Uterus (tissue), 4 donors: Measurements from ENCODE around the gene NAA38. TPM values are rescaled to one million over a fixed set of nuclear protein-coding genes. Genes with fewer than 3 reads are reported as not detected.
A peak's percentile ranks its signal among the peaks of the same experiment; 100 is the strongest.

ENCODE experiments used
- DNase-seq, 2 donors: peaks; one replicate each; pipeline ENCODE4 v3.0.0-alpha.2; 2019 to 2020
- H3K27ac ChIP-seq, 2 donors: fragments of 200-600 bp; sonication (generic); 1 replicate in 1 of 2; 2 replicates in 1 of 2; pipeline ENCODE4 v1.5.1; 2016 to 2018
- H3K27me3 ChIP-seq, 2 donors: fragments of 200-600 bp; sonication (generic); one replicate each; pipeline ENCODE4 v1.5.1; 2018 to 2019; ENCODE audit warnings: control low read depth in 1 of 2
- H3K36me3 ChIP-seq, 2 donors: fragments of 200-600 bp; sonication (generic); one replicate each; pipeline ENCODE4 v1.5.1; 2019; ENCODE audit warnings: control low read depth in 1 of 2
- H3K4me1 ChIP-seq, 2 donors: fragments of 200-600 bp; sonication (generic); one replicate each; pipeline ENCODE4 v1.5.1; 2018 to 2019; ENCODE audit warnings: control low read depth in 1 of 2
- H3K4me3 ChIP-seq, 2 donors: fragments of 200-600 bp; sonication (generic); 1 replicate in 1 of 2; 2 replicates in 1 of 2; pipeline ENCODE4 v1.5.1; 2018 to 2019; ENCODE audit warnings: mild to moderate bottlenecking in 1 of 2
- H3K9me3 ChIP-seq, 2 donors: fragments of 200-600 bp; sonication (generic); one replicate each; pipeline ENCODE4 v1.5.1; 2019; ENCODE audit warnings: control low read depth in 1 of 2
- CTCF ChIP-seq, 4 experiments: fragments of 200-600 bp in 2 of 4; fragments of 450-650 bp in 2 of 4; sonication (generic) in 2 of 4; IDR thresholded peaks; one replicate each; pipeline ENCODE4 v1.5.1; 2016 to 2019; ENCODE audit warnings: antibody characterized with exemption in 4 of 4, mild to moderate bottlenecking in 2 of 4, moderate library complexity in 1 of 4
- POLR2A ChIP-seq, 2 donors: fragments of 450-650 bp; IDR thresholded peaks; one replicate each; pipeline ENCODE4 v1.6.1; 2016; ENCODE audit warnings: antibody characterized with exemption in 2 of 2, mild to moderate bottlenecking in 1 of 2, moderate library complexity in 1 of 2
- intact Hi-C: fragments of 100-400 bp; cut with DNase I; formaldehyde crosslinking; loops from one replicate; pipeline ENCODE4 v1.15.1; 2023; ENCODE audit warnings: low total_unique reads
- total RNA-seq, 4 donors: library from RNA; depleted of rRNA in 3 of 4; stranded (reverse); fragments of >200 nt in 3 of 4; gene quantifications; one replicate each; pipeline versions ENCODE4 v1.1.0 to v1.2.4, GENCODE V29; 2014 to 2023
- donor health status: DM: yes; HTN: yes; CAD: no.

NAA38 gene
- total RNA-seq, 4 donors from 2014 or later, result 3.6 to 94.7 (median 48.1) TPM

GRCh38 chr17:7850701-7851437 is 6.5 kb downstream of the NAA38 start:
- intact Hi-C loops, result no loop called here
- no peaks in the 10 kb centered on the region for H3K36me3 ChIP-seq
- DNase-seq, result peak; percentile 24 to 32
- H3K27me3 ChIP-seq, result no peaks in the 10 kb centered on the region
- TF ChIP-seq POLR2A (IDR thresholded peaks at IDR 0.05), result no peak
- TF ChIP-seq CTCF (IDR thresholded peaks at IDR 0.05), result no peak
- no peaks in the 10 kb centered on the region for H3K9me3 ChIP-seq
- no peaks in the 10 kb centered on the region for H3K4me1 ChIP-seq
- H3K27ac ChIP-seq, result peak overlapping the region in 1 of 2 donors; percentile 0
- H3K4me3 ChIP-seq, result no peak overlapping the region

- peak in 1 of 2 donors; percentile 15 for DNase-seq
- intact Hi-C loops, result no loop called here
- Histone ChIP-seq H3K4me1 (peaks cover 4 to 7% of the 10 kb centered on the region in 2 donors), H3K9me3 (no peaks in the 10 kb centered on the region), H3K4me3 (no peak overlapping the region), H3K27me3 (no peaks in the 10 kb centered on the region), H3K27ac (no peak overlapping the region), H3K36me3 (no peaks in the 10 kb centered on the region)
- TF ChIP-seq POLR2A (IDR thresholded peaks at IDR 0.05) (no peak), CTCF (IDR thresholded peaks at IDR 0.05) (no peak)
Observed at GRCh38 chr17:7849751-7850504, 7.4 kb downstream of the NAA38 start.

GRCh38 chr17:7849130-7849750 is 8.1 kb downstream of the NAA38 start:
- no peak overlapping the region for H3K27ac ChIP-seq
- H3K4me1 ChIP-seq, result peaks cover 4 to 7% of the 10 kb centered on the region in 2 donors
- intact Hi-C loops, result no loop called here
- no peaks in the 10 kb centered on the region for H3K27me3 ChIP-seq
- no peaks in the 10 kb centered on the region for H3K36me3 ChIP-seq
- no peaks in the 10 kb centered on the region for H3K9me3 ChIP-seq
- DNase-seq, result peak; percentile 20 to 21
- no peak for TF ChIP-seq POLR2A (IDR thresholded peaks at IDR 0.05)
- H3K4me3 ChIP-seq, result no peak overlapping the region

GRCh38 chr17:7848739-7849129 is 8.6 kb downstream of the NAA38 start:
- intact Hi-C loops, result no loop called here
- no peaks in the 10 kb centered on the region for H3K27me3 ChIP-seq
- H3K4me3 ChIP-seq, result no peak overlapping the region
- TF ChIP-seq POLR2A (IDR thresholded peaks at IDR 0.05) (no peak), CTCF (IDR thresholded peaks at IDR 0.05) (no peak)
- H3K27ac ChIP-seq, result no peak overlapping the region
- no peaks in the 10 kb centered on the region for H3K36me3 ChIP-seq
- no peaks in the 10 kb centered on the region for H3K9me3 ChIP-seq
- peaks cover 4 to 7% of the 10 kb centered on the region in 2 donors for H3K4me1 ChIP-seq
- DNase-seq, result no peak

- H3K4me1 ChIP-seq, result peaks cover 4 to 7% of the 10 kb centered on the region in 2 donors
- intact Hi-C loops, result no loop called here
- no peak for TF ChIP-seq POLR2A (IDR thresholded peaks at IDR 0.05)
- TF ChIP-seq CTCF (IDR thresholded peaks at IDR 0.05), result no peak
- H3K9me3 ChIP-seq, result no peaks in the 10 kb centered on the region
- no peak for DNase-seq
- no peaks in the 10 kb centered on the region for H3K36me3 ChIP-seq
- no peak overlapping the region for H3K27ac ChIP-seq
- no peaks in the 10 kb centered on the region for H3K27me3 ChIP-seq
- H3K4me3 ChIP-seq, result no peak overlapping the region
Observed at GRCh38 chr17:7848131-7848579, 9.2 kb downstream of the NAA38 start.
